ENCODE measurements around the gene KPTN.

Gene KPTN

GRCh38 chr19:47483800-47484690 lies at the start of gene KPTN:
TSS of gene KPTN (minus strand) at chr19:47484219. CDS start at chr19:47484160, 59 bp downstream.
- peak within 1 kb of the TSS; percentile 64 to 78 for H3K4me3 ChIP-seq (replicated peaks in 1 of 2; ENCODE audit: low read depth in 2 of 2, low read length in 2 of 2)
- peak; percentile 94 to 95 for DNase-seq (ENCODE audit: low read depth in 2 of 2)
- TF ChIP-seq CTCF (IDR thresholded peaks at IDR 0.05; ENCODE audit: low read depth, low read length): peak; percentile 97

- peak in 1 of 2 donors; percentile 29 for DNase-seq (ENCODE audit: low read depth in 2 of 2)
- no peak for TF ChIP-seq CTCF (IDR thresholded peaks at IDR 0.05; ENCODE audit: low read depth, low read length)
- no peak overlapping the region for H3K4me3 ChIP-seq (replicated peaks in 1 of 2; ENCODE audit: low read depth in 2 of 2, low read length in 2 of 2)
Measured at GRCh38 chr19:47531640-47532387, 47.8 kb upstream of the KPTN start.

- TF ChIP-seq CTCF (IDR thresholded peaks at IDR 0.05; ENCODE audit: low read depth, low read length): no peak
- no peak for DNase-seq (ENCODE audit: low read depth in 2 of 2)
- no peak overlapping the region for H3K4me3 ChIP-seq (replicated peaks in 1 of 2; ENCODE audit: low read depth in 2 of 2, low read length in 2 of 2)
Measured at GRCh38 chr19:47529018-47529742, 45.2 kb upstream of the KPTN start.

- H3K4me3 ChIP-seq (replicated peaks in 1 of 2; ENCODE audit: low read depth in 2 of 2, low read length in 2 of 2): no peak overlapping the region
- no peak for DNase-seq (ENCODE audit: low read depth in 2 of 2)
- TF ChIP-seq CTCF (IDR thresholded peaks at IDR 0.05; ENCODE audit: low read depth, low read length): no peak
Measured at GRCh38 chr19:47526798-47527197, 42.8 kb upstream of the KPTN start.

- no peak for TF ChIP-seq CTCF (IDR thresholded peaks at IDR 0.05; ENCODE audit: low read depth, low read length)
- no peak for DNase-seq (ENCODE audit: low read depth in 2 of 2)
Measured at GRCh38 chr19:47523473-47523872, 39.5 kb upstream of the KPTN start.

GRCh38 chr19:47521473-47522180 lies 37.6 kb upstream of the KPTN start:
- no peak for TF ChIP-seq CTCF (IDR thresholded peaks at IDR 0.05; ENCODE audit: low read depth, low read length)
- no peak overlapping the region for H3K4me3 ChIP-seq (replicated peaks in 1 of 2; ENCODE audit: low read depth in 2 of 2, low read length in 2 of 2)
- no peak for DNase-seq (ENCODE audit: low read depth in 2 of 2)

More at GRCh38 chr19:47523473-47523872, 39.5 kb upstream of the KPTN start:
- no peak overlapping the region for H3K4me3 ChIP-seq (replicated peaks in 1 of 2; ENCODE audit: low read depth in 2 of 2, low read length in 2 of 2)
